ENCODE results near the gene SIRT3.

The SIRT3 gene

GRCh38 chr11:211741-212140 is 24.4 kb downstream of the SIRT3 start:
- POLR2A ChIA-PET: no interaction called here
- TF ChIP-seq ZNF473 (tag by site-specific recombination; IDR thresholded peaks at IDR 0.05): no peak
- TF ChIP-seq ZNF792 (tag by site-specific recombination; IDR thresholded peaks at IDR 0.05): no peak
- no peak for TF ChIP-seq ZNF366 (tag by site-specific recombination; conservative IDR thresholded peaks at IDR 0.05)
- no peak for TF ChIP-seq OVOL3 (tag by site-specific recombination; IDR thresholded peaks at IDR 0.05)
- no peak for TF ChIP-seq PBX3 (CRISPR knock-in tag; IDR thresholded peaks at IDR 0.05)
- TF ChIP-seq ZFP3 (tag by site-specific recombination; IDR thresholded peaks at IDR 0.05; ENCODE audit: low read depth): no peak
- no peak for TF ChIP-seq TCF7L2 (IDR thresholded peaks at IDR 0.05; ENCODE audit: borderline replicate concordance, low read depth, low read length)
- TF ChIP-seq WT1 (tag by site-specific recombination; IDR thresholded peaks at IDR 0.05): no peak
- TF ChIP-seq ZNF223 (tag by site-specific recombination; IDR thresholded peaks at IDR 0.05): no peak
- no peak for TF ChIP-seq ZNF140 (tag by site-specific recombination; IDR thresholded peaks at IDR 0.05)
- TF ChIP-seq ZNF596 (tag by site-specific recombination; IDR thresholded peaks at IDR 0.05): no peak
- TF ChIP-seq HOXC10 (CRISPR knock-in tag; IDR thresholded peaks at IDR 0.05): no peak

DNA sequence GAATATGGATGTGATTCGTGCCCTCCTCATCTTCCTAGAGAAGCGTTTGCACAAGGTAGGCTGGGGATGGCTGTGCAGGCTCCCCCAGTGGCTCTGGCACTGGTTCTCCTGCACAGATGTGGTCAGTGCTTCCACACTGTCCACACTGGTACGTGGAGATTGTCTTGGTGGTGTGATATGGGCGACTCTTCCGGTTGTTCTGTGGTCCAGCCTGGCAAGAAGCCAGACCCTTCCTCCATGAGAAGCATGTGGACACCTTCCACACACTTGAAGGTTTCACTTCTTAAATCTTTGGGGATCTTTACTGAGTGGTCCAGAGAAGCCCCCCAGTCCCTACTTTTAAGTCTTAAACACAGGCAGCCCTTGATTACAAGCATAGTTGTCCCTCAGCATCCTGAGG is 24.8 kb downstream of the SIRT3 start:
- ChIA-PET POLR2A (interaction anchor here (1.0 kb wide), 1 partner anchor 8 kb away, joined by 3 read pairs; no protein-coding TSS in a partner anchor), CTCF (interaction anchor here (0.5 to 0.8 kb wide), 2 partner anchors 11 to 308 kb away, joined by 3 to 4 read pairs; no protein-coding TSS in a partner anchor)
- H3K36me3 ChIP-seq (ENCODE audit: control insufficient read depth in 2 of 2, insufficient read depth in 1 of 2, low read length in 2 of 2): peaks cover 0 to 72% of the 10 kb centered on the region in 2 experiments; a peak in 1 of 3 replicates

More at GRCh38 chr11:211741-212140, 24.4 kb downstream of the SIRT3 start:
- Histone ChIP-seq H3K27ac (ENCODE audit: extremely low read depth, low read depth, low read length) (no peak overlapping the region), H3K4me1 (ENCODE audit: control insufficient read depth, insufficient read depth, low read length) (no peaks in the 10 kb centered on the region), H3K36me3 (ENCODE audit: control insufficient read depth in 2 of 2, insufficient read depth in 1 of 2, low read length in 2 of 2) (peaks cover 0 to 76% of the 10 kb centered on the region in 2 experiments; a peak in 1 of 3 replicates), H3K4me3 (ENCODE audit: low read depth, low read length) (no peak overlapping the region), H3K9me3 (ENCODE audit: control insufficient read depth, insufficient read depth, low read depth, low read length) (no peaks in the 10 kb centered on the region)
- CTCF ChIA-PET: interaction anchor here (0.5 to 0.8 kb wide), 3 partner anchors 12 to 329 kb away, joined by 3 to 4 read pairs (median 4); no protein-coding TSS in a partner anchor

GRCh38 chr11:210803-211180 is 25.4 kb downstream of the SIRT3 start:
- TF ChIP-seq ZNF146 (tag by site-specific recombination; IDR thresholded peaks at IDR 0.05): no peak
- no peak for TF ChIP-seq ZNF114 (tag by site-specific recombination; IDR thresholded peaks at IDR 0.05)
- TF ChIP-seq, protein P1, sequence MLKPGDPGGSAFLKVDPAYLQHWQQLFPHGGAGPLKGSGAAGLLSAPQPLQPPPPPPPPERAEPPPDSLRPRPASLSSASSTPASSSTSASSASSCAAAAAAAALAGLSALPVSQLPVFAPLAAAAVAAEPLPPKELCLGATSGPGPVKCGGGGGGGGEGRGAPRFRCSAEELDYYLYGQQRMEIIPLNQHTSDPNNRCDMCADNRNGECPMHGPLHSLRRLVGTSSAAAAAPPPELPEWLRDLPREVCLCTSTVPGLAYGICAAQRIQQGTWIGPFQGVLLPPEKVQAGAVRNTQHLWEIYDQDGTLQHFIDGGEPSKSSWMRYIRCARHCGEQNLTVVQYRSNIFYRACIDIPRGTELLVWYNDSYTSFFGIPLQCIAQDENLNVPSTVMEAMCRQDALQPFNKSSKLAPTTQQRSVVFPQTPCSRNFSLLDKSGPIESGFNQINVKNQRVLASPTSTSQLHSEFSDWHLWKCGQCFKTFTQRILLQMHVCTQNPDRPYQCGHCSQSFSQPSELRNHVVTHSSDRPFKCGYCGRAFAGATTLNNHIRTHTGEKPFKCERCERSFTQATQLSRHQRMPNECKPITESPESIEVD (tag by site-specific recombination; IDR thresholded peaks at IDR 0.05): no peak
- no peak for TF ChIP-seq ZSCAN30 (tag by site-specific recombination; IDR thresholded peaks at IDR 0.05)
- TF ChIP-seq ZNF2 (tag by site-specific recombination; IDR thresholded peaks at IDR 0.05): no peak
- TF ChIP-seq KLF16 (tag by site-specific recombination; IDR thresholded peaks at IDR 0.05): no peak
- TF ChIP-seq ZNF768 (tag by site-specific recombination; IDR thresholded peaks at IDR 0.05): no peak
- ChIA-PET CTCF (no interaction called here), POLR2A (interaction anchor here (1.0 kb wide), 1 partner anchor 9 kb away, joined by 3 read pairs; no protein-coding TSS in a partner anchor)
- Histone ChIP-seq H3K9me3 (ENCODE audit: control insufficient read depth, insufficient read depth, low read depth, low read length) (no peaks in the 10 kb centered on the region), H3K36me3 (ENCODE audit: control insufficient read depth in 2 of 2, insufficient read depth in 1 of 2, low read length in 2 of 2) (peaks cover 0 to 70% of the 10 kb centered on the region in 2 experiments; a peak in 1 of 3 replicates), H3K4me3 (ENCODE audit: low read depth, low read length) (no peak overlapping the region), H3K4me1 (ENCODE audit: control insufficient read depth, insufficient read depth, low read length) (no peaks in the 10 kb centered on the region), H3K27ac (ENCODE audit: extremely low read depth, low read depth, low read length) (no peak overlapping the region)

More for the DNA sequence above, 24.8 kb downstream of the SIRT3 start:
- Histone ChIP-seq H3K27ac (ENCODE audit: extremely low read depth, low read depth, low read length) (no peak overlapping the region), H3K4me1 (ENCODE audit: control insufficient read depth, insufficient read depth, low read length) (no peaks in the 10 kb centered on the region), H3K9me3 (ENCODE audit: control insufficient read depth, insufficient read depth, low read depth, low read length) (no peaks in the 10 kb centered on the region), H3K4me3 (ENCODE audit: low read depth, low read length) (no peak overlapping the region)
- TF ChIP-seq ZNF610 (tag by site-specific recombination; IDR thresholded peaks at IDR 0.05; ENCODE audit: borderline replicate concordance) (no peak), PBX3 (CRISPR knock-in tag; IDR thresholded peaks at IDR 0.05) (no peak)
